OCI-LY7 (cell line): Measurements from ENCODE around the gene CDKN2B-AS1. TPM values are rescaled to one million over a fixed set of nuclear protein-coding genes. Genes with fewer than 3 reads are reported as not detected.

Experiments used
- BruUV-seq: library from RNA; stranded (reverse); fragments of 400-500 nt; replicated peaks from 2 replicates; lab custom pipeline; 2021; lab: Mats Ljungman, UMichigan
- CTCF ChIA-PET: fragments of 300-600 bp; sonication (Branson Sonifier 250); formaldehyde crosslinking; loops from one replicate; lab custom pipeline; 2022; ENCODE audit warnings: antibody characterized with exemption; ENCODE audit not compliant: unreplicated experiment; lab: Charles Lee
- POLR2A ChIA-PET: fragments of 300-600 bp; sonication (Branson Sonifier 250); formaldehyde crosslinking; loops from one replicate; lab custom pipeline; 2022; ENCODE audit warnings: antibody characterized with exemption; lab: Charles Lee
- DNase-seq: peaks from one replicate; pipeline ENCODE4 v3.0.0-alpha.2; 2015; ENCODE audit warnings: low spot score
- H2AFZ ChIP-seq: fragments of 200-600 bp; sonication (generic), shearing (Covaris generic); 2 replicates; pipeline ENCODE4 v1.6.1; 2014; ENCODE audit warnings: mild to moderate bottlenecking, antibody characterized with exemption, low read length, moderate library complexity
- H3K27ac ChIP-seq: fragments of 200-600 bp; sonication (generic); 2 replicates; pipeline ENCODE4 v1.5.1; 2014; ENCODE audit warnings: mixed run types, low read depth, mild to moderate bottlenecking, moderate library complexity, low read length, inconsistent platforms; ENCODE audit not compliant: poor library complexity, severe bottlenecking
- H3K36me3 ChIP-seq: fragments of 200-600 bp; sonication (generic); 2 replicates; pipeline ENCODE4 v1.6.1; 2014; ENCODE audit warnings: mild to moderate bottlenecking, antibody characterized with exemption, low read length, moderate library complexity, mixed read lengths; ENCODE audit not compliant: insufficient read depth
- H3K4me1 ChIP-seq: fragments of 200-600 bp; sonication (generic); 2 replicates; pipeline ENCODE4 v1.5.1; 2014; ENCODE audit warnings: mild to moderate bottlenecking, low read length; ENCODE audit not compliant: insufficient read depth, poor library complexity, severe bottlenecking
- H3K4me2 ChIP-seq: fragments of 200-600 bp; sonication (generic); 2 replicates; pipeline ENCODE4 v1.6.1; 2014; ENCODE audit warnings: mild to moderate bottlenecking, low read length
- H3K4me3 ChIP-seq: fragments of 200-600 bp; sonication (generic); 2 replicates; pipeline ENCODE4 v1.5.1; 2014; ENCODE audit warnings: mild to moderate bottlenecking, low read depth, low read length; ENCODE audit not compliant: poor library complexity, severe bottlenecking
- H3K79me2 ChIP-seq: fragments of 200-600 bp; sonication (generic); 2 replicates; pipeline ENCODE4 v1.6.1; 2016; ENCODE audit warnings: low read depth, mild to moderate bottlenecking, low read length, moderate library complexity, mixed read lengths; ENCODE audit not compliant: insufficient read depth
- H3K9me2 ChIP-seq: fragments of 200-600 bp; sonication (generic); 2 replicates; pipeline ENCODE4 v1.6.1; 2016; ENCODE audit warnings: mild to moderate bottlenecking, low read length, mixed read lengths; ENCODE audit not compliant: insufficient read depth
- H3K9me3 ChIP-seq: fragments of 200-600 bp; sonication (generic); 2 replicates; pipeline ENCODE4 v1.6.1; 2014; ENCODE audit warnings: mild to moderate bottlenecking, mixed run types, low read length, mixed read lengths
- H4K20me1 ChIP-seq: fragments of 200-600 bp; sonication (generic); 2 replicates; pipeline ENCODE4 v1.6.1; 2014; ENCODE audit warnings: mild to moderate bottlenecking, antibody characterized with exemption, low read length, moderate library complexity, mixed read lengths; ENCODE audit not compliant: insufficient read depth
- EZH2phosphoT487 ChIP-seq: fragments of 200-600 bp; sonication (generic); IDR thresholded peaks from 2 replicates; pipeline ENCODE4 v1.6.1; 2018; ENCODE audit warnings: low read depth, borderline replicate concordance, mild to moderate bottlenecking, mixed run types, antibody characterized with exemption, low read length, moderate library complexity, mixed read lengths
- intact Hi-C: fragments of 100-400 bp; cut with micrococcal nuclease; formaldehyde crosslinking; loops from one replicate; pipeline ENCODE4 v1.10.0; 2022; ENCODE audit not compliant: unreplicated experiment
- total RNA-seq, 2 experiments: library from RNA; depleted of rRNA in 1 of 2; stranded (reverse); fragments of >200 nt in 1 of 2; shearing (Covaris generic) in 1 of 2; gene quantifications; 2 replicates each; pipeline ENCODE4 v1.2.3, GENCODE V29; 2014 to 2022
- TF ChIP-seq, protein P1 (sequence below): fragments of 200-600 bp; sonication (generic); conservative IDR thresholded peaks from 2 replicates; pipeline ENCODE4 v1.5.1; 2014; ENCODE audit warnings: mild to moderate bottlenecking, antibody characterized with exemption, low read length, moderate library complexity, mixed read lengths

Gene CDKN2B-AS1
- total RNA-seq, 2 experiments from 2014 or later = 20.4 to 24.3 TPM

DNA sequence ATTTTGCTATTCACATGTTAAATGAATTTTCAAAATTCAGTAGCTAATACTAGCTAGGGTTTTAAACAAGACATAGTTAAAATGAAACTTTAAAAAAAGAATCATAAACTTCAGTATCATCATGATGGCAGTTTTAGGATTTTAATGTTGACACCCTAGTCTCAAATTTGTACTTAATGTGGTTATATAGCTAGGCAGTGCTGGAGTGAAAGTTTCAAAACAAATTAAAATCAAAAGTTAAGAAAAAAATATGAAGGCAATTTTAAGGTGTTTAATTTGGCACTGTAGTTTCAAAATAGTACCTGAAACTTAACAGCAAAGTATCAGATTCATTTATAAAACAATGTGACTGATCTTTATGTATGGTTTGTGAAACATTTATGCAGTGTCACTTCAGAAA lies 33.8 kb downstream of the CDKN2B-AS1 start:
- H3K4me3 ChIP-seq = no peak overlapping the region
- DNase-seq = no peak
- POLR2A ChIA-PET = interaction anchor here (0.7 to 3.4 kb wide), 4 partner anchors 9 to 298 kb away, joined by 3 to 10 read pairs (median 4); no protein-coding TSS in a partner anchor
- intact Hi-C loops = no loop called here
- no peaks in the 10 kb centered on the region for H3K9me2 ChIP-seq
- H3K27ac ChIP-seq = no peak overlapping the region
- peaks cover 19% of the 10 kb centered on the region for H3K36me3 ChIP-seq
- H4K20me1 ChIP-seq = no peaks in the 10 kb centered on the region
- peaks cover 12% of the 10 kb centered on the region for H3K4me1 ChIP-seq
- TF ChIP-seq, protein P1, sequence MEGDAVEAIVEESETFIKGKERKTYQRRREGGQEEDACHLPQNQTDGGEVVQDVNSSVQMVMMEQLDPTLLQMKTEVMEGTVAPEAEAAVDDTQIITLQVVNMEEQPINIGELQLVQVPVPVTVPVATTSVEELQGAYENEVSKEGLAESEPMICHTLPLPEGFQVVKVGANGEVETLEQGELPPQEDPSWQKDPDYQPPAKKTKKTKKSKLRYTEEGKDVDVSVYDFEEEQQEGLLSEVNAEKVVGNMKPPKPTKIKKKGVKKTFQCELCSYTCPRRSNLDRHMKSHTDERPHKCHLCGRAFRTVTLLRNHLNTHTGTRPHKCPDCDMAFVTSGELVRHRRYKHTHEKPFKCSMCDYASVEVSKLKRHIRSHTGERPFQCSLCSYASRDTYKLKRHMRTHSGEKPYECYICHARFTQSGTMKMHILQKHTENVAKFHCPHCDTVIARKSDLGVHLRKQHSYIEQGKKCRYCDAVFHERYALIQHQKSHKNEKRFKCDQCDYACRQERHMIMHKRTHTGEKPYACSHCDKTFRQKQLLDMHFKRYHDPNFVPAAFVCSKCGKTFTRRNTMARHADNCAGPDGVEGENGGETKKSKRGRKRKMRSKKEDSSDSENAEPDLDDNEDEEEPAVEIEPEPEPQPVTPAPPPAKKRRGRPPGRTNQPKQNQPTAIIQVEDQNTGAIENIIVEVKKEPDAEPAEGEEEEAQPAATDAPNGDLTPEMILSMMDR = no peak
- no peak for TF ChIP-seq EZH2phosphoT487
- no peak overlapping the region for H2AFZ ChIP-seq
- BruUV-seq = no TSS peak
- CTCF ChIA-PET = no interaction called here
- no peaks in the 10 kb centered on the region for H3K79me2 ChIP-seq
- no peaks in the 10 kb centered on the region for H3K9me3 ChIP-seq
- H3K4me2 ChIP-seq = no peak overlapping the region

DNA sequence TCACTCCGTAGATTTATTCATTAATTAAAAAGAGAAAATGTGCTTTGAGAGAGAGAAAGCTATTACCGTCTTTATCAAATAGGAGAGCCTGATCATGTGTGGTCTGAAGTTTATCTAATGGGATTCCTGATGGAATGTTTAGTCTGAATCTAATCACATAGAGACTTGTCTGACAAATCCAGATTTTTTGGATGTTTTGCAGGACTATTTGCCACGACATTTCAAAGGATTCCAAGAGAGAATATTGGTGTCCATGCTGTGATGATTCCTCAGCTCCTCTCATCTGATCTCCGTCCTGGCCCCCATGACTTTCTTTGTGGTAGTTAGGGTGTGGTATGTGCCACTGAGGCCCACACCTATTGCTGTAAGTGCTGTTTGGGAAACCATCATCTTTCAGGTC lies 34.6 kb downstream of the CDKN2B-AS1 start:
- Histone ChIP-seq H3K27ac (no peak overlapping the region), H4K20me1 (no peaks in the 10 kb centered on the region), H3K4me2 (no peak overlapping the region), H2AFZ (no peak overlapping the region), H3K79me2 (no peaks in the 10 kb centered on the region), H3K9me2 (no peaks in the 10 kb centered on the region), H3K9me3 (no peaks in the 10 kb centered on the region), H3K4me1 (peaks cover 12% of the 10 kb centered on the region), H3K36me3 (peaks cover 17% of the 10 kb centered on the region), H3K4me3 (no peak overlapping the region)
- no peak for TF ChIP-seq EZH2phosphoT487
- TF ChIP-seq, protein P1 = no peak
- POLR2A ChIA-PET = interaction anchor here (0.6 to 3.4 kb wide), 7 partner anchors 9 to 83 kb away, joined by 3 to 10 read pairs (median 3); no protein-coding TSS in a partner anchor
- CTCF ChIA-PET = interaction anchor here (1.0 kb wide), 1 partner anchor 217 kb away, joined by 3 read pairs; no protein-coding TSS in a partner anchor
- no peak for DNase-seq
- intact Hi-C loops = no loop called here
- BruUV-seq = no TSS peak

DNA sequence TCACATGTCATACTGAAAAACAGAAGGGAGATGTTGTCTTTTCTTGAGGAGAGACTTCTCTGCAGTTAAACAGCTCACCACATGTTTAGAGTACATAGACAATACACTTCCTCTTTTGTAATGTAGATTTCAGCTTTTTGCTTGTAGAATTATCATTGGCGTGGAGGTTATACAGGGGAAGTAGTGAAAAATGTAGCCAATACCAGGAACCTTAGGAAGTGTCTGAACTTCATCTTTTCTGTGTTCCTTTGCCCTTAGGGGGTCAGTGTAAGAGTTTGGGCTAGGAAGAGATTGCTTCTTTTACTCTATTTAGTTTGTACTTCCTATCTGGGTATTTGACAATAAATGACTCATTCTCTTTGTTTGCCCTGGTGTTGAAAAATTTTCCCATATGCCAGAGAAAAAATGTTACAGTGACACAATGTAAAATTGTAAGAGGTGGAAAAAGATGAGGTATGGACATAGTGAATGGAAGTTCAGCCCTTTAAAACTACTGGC lies 35.6 kb downstream of the CDKN2B-AS1 start:
- ChIA-PET CTCF (interaction anchor here (1.0 kb wide), 1 partner anchor 218 kb away, joined by 3 read pairs; no protein-coding TSS in a partner anchor), POLR2A (interaction anchor here (1.1 to 3.4 kb wide), 5 partner anchors 8 to 39 kb away, joined by 3 to 10 read pairs (median 4); partner anchors contain the start of gene CDKN2B)
- H3K9me3 ChIP-seq = no peaks in the 10 kb centered on the region
- H3K9me2 ChIP-seq = no peaks in the 10 kb centered on the region
- no peak overlapping the region for H3K4me3 ChIP-seq
- no peak for TF ChIP-seq EZH2phosphoT487
- TF ChIP-seq, protein P1 = no peak
- H3K4me2 ChIP-seq = no peak overlapping the region
- intact Hi-C loops = loop anchor here (10.0 kb wide), 1 partner anchor 315 kb away; no protein-coding TSS in a partner anchor
- H3K79me2 ChIP-seq = no peaks in the 10 kb centered on the region
- H3K4me1 ChIP-seq = peaks cover 12% of the 10 kb centered on the region
- peaks cover 13% of the 10 kb centered on the region; the same call in 1 of the 2 replicates for H3K36me3 ChIP-seq
- no peak overlapping the region for H2AFZ ChIP-seq
- H4K20me1 ChIP-seq = no peaks in the 10 kb centered on the region
- peak; percentile 56 for DNase-seq
- BruUV-seq = no TSS peak
- no peak overlapping the region for H3K27ac ChIP-seq
